PFSK-1 (cell line): ENCODE data around the gene CYB561D2.

Experiments used
- FOXP2 ChIP-seq: optimal IDR thresholded peaks from 2 replicates; pipeline ENCODE3; 2011; ENCODE audit warnings: borderline replicate concordance, control low read depth, inconsistent platforms; ENCODE audit not compliant: insufficient read depth; ENCODE audit errors: extremely low read length, extremely low read depth
- POLR2AphosphoS5 ChIP-seq: IDR thresholded peaks from 2 replicates; pipeline ENCODE4 v1.6.1; 2012; ENCODE audit warnings: low read depth, mild to moderate bottlenecking, control low read depth, low read length, moderate library complexity
- SIN3A ChIP-seq: IDR thresholded peaks from 2 replicates; pipeline ENCODE4 v1.6.1; 2012; ENCODE audit warnings: mild to moderate bottlenecking, low read length, moderate library complexity, borderline replicate concordance; ENCODE audit not compliant: insufficient read depth
- TAF1 ChIP-seq: IDR thresholded peaks from 2 replicates; pipeline ENCODE4 v1.6.1; 2012; ENCODE audit warnings: low read length, control low read depth, borderline replicate concordance; ENCODE audit not compliant: insufficient read depth
- TF ChIP-seq, protein P1 (sequence below), 2 experiments: IDR thresholded peaks; 2 replicates each; pipeline versions ENCODE4 v1.6.1 to v1.8.0; 2011 to 2012; ENCODE audit warnings: low read depth in 2 of 2, low read length in 2 of 2, control low read depth in 1 of 2, inconsistent platforms in 1 of 2, mild to moderate bottlenecking in 1 of 2, moderate library complexity in 1 of 2; ENCODE audit not compliant: insufficient read depth in 1 of 2

The CYB561D2 gene

DNA sequence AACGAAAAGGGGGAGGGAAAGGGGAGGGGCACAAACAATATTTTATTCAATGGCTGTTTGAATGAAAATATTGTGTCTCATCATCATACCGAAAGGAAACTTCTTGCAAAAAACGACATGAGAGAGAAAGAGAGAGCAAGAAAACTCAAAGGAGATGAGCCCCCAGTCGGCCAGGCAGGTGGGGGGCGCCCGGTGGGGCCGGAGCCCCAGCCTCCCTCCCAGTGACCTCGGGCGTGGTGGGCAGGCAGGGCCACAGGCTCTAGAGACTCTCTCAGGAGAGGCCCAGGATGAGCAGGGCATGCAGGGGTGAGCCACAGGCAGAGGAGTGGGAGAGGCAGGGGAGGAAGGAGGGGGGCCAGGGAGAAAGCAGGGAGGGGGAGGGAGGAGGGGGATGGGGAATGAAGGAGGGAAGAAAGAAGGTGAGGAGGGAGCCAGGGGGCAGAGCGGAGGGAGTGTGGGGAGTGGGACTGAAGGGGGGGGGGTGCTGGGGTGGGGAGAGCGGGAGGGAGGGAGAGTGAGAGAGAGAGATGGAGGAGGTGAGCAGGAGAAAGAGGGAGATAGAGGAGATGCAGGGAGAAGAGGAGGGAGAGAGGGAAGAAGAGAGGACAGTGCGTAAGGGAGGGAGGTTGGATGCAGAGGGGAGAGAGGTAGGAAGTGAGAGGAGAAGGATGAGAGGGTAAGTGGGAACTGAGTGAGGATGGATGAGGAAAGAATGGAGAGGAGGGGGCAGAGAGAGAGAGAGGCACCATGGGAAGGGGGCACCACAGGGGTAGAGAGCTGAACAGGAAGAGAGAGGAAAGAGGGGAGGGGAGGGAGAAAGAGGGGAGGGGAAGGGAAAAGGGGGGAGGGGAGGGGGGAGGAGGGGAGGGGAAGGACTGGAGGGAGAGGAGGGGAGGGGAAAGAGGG, 22.7 kb downstream of the CYB561D2 start:
- no peak for TF ChIP-seq SIN3A
- no peak for TF ChIP-seq TAF1
- TF ChIP-seq, protein P1, sequence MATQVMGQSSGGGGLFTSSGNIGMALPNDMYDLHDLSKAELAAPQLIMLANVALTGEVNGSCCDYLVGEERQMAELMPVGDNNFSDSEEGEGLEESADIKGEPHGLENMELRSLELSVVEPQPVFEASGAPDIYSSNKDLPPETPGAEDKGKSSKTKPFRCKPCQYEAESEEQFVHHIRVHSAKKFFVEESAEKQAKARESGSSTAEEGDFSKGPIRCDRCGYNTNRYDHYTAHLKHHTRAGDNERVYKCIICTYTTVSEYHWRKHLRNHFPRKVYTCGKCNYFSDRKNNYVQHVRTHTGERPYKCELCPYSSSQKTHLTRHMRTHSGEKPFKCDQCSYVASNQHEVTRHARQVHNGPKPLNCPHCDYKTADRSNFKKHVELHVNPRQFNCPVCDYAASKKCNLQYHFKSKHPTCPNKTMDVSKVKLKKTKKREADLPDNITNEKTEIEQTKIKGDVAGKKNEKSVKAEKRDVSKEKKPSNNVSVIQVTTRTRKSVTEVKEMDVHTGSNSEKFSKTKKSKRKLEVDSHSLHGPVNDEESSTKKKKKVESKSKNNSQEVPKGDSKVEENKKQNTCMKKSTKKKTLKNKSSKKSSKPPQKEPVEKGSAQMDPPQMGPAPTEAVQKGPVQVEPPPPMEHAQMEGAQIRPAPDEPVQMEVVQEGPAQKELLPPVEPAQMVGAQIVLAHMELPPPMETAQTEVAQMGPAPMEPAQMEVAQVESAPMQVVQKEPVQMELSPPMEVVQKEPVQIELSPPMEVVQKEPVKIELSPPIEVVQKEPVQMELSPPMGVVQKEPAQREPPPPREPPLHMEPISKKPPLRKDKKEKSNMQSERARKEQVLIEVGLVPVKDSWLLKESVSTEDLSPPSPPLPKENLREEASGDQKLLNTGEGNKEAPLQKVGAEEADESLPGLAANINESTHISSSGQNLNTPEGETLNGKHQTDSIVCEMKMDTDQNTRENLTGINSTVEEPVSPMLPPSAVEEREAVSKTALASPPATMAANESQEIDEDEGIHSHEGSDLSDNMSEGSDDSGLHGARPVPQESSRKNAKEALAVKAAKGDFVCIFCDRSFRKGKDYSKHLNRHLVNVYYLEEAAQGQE (IDR thresholded peaks at IDR 0.05; ENCODE audit: insufficient read depth in 1 of 2, low read depth in 2 of 2, low read length in 2 of 2): no peak
- TF ChIP-seq POLR2AphosphoS5: no peak
- TF ChIP-seq FOXP2: no peak

DNA sequence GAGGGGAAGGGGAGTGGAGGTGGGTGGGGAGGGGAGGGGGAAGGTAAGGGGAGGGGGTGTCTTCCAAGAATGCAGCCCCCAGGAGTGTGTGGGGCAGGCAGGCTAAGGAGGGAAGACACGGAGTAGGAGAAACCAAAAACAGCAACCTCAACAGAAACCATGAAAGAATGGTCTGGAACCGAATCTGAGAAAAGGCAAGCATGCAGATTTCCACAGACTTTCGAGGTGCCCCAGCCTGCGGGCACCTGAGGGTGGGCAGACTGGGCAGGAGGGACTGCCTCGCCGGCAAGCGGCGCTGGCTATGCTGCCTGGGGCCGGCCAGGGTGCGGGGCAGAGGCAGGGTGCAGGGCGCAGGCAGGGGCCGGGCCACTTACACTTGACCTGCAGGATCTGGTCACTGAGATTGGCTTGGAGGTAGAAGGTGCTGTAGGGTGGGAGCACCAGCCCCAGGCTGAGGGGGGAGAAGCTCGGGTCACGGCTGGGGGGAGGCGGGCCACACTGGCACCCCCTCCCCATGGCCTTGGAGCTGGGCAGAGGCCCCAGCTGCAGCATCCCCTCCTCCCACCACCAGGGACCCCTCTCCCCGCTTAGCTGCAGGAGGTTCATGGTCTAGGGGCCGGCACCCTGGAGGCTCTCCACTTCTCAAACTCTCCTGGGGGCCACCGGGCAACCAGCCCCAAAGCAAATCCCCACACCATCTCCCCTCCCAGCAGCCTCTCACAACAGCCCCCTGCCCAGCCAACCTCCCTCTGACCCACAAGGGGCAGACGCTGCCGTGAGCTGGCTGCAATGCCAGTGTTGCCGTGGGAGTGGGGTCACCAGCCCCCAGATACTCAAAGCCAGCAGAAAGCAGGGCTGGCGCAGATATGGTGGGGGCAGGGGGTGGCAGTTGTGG, 23.9 kb downstream of the CYB561D2 start:
- TF ChIP-seq SIN3A (no peak), POLR2AphosphoS5 (no peak), TAF1 (no peak), FOXP2 (no peak)
- TF ChIP-seq, protein P1 (IDR thresholded peaks at IDR 0.05; ENCODE audit: insufficient read depth in 1 of 2, low read depth in 2 of 2, low read length in 2 of 2): no peak

DNA sequence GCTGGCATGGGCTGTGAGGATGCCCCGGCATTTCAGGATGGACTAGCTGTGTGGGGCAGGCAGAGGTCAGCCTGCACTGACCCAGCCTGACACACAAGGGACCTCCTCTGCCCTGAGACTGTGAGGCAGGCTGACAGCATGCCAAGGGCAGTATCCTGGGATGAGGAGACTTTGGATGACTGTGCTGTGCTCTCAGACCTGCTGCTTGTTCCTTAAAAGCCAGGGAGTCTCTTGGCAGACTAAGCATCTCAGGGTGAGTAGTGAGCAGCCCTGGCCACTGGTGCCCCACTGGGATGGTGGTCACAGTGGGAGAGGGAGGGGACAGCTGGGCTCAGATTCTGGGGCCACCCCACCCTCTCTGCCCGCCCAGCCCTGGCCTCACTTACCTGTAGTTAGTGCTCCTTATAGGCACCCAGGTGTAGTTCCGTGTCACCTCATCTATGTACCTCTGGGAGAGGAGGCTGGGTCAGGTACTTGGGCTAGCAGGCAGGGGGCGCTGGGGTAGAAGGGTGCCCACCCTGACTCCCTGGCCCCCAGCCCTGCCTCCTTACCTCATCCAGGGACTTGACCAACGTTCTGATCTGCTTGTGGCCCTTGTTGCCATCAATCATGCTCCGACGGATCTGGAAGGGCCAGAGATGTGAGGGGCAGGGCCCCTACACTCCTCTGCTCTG, 24.7 kb downstream of the CYB561D2 start:
- TF ChIP-seq TAF1 (no peak), FOXP2 (no peak), SIN3A (no peak), POLR2AphosphoS5 (no peak)
- TF ChIP-seq, protein P1 (IDR thresholded peaks at IDR 0.05; ENCODE audit: insufficient read depth in 1 of 2, low read depth in 2 of 2, low read length in 2 of 2): no peak

DNA sequence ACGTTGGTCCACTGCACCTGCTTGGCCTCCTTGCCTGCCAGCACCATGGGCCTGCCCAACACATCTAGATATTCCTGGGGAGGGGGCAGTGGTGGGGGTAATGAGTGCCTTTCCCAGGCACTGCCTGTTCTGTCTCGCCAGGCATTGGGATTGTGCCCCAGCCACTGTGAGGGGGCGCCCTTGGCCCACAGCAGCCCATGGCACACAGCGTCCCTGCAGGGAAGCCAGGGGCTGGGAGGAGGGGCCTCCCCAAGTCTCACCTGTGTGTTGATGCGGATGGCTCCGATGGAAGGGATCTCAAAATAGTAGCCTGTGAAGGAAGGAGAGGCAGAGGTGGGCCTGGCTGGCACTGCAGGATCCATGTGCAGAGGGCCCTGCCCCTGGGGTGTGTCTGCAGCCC, 27.4 kb downstream of the CYB561D2 start:
- TF ChIP-seq SIN3A: no peak
- TF ChIP-seq, protein P1 (IDR thresholded peaks at IDR 0.05; ENCODE audit: insufficient read depth in 1 of 2, low read depth in 2 of 2, low read length in 2 of 2): no peak
- TF ChIP-seq TAF1: no peak
- no peak for TF ChIP-seq POLR2AphosphoS5
- TF ChIP-seq FOXP2: no peak
